Activated T-cell treated with anti-CD3 and anti-CD28 coated beads, Interleukin-2, amount 50 U/mL, for 4 hours (primary cell): Measurements from ENCODE around the gene SLFN11. TPM values are rescaled to one million over a fixed set of nuclear protein-coding genes. Genes with fewer than 3 reads are reported as not detected.

Experiments
- total RNA-seq, 3 donors: library from RNA; stranded (reverse); gene quantifications; one replicate each; pipeline ENCODE4 v1.2.1, GENCODE V29; 2021

The SLFN11 gene
- total RNA-seq, 3 donors from 2014 or later, result 13.4 to 17.0 (median 16.8) TPM

Other genes with a start within 250 kb of the SLFN11 start
- 10 to 100 TPM; 72.8 to 85.7 (median 85.3) TPM for gene NLE1, start 231.3 kb downstream of the SLFN11 start, total RNA-seq
- gene UNC45B, start 225.8 kb downstream of the SLFN11 start, total RNA-seq, result not detected
- gene SLC35G3, start 179.2 kb downstream of the SLFN11 start, total RNA-seq, result not detected
- gene SLFN5, start 130.5 kb downstream of the SLFN11 start, total RNA-seq, result 10 to 100 TPM in 1 of 3 donors, 1 to 10 TPM in 2; 5.2 to 16.2 (median 8.0) TPM
- 1 to 10 TPM in 2 of 3 donors, under 1 TPM in 1; 0.81 to 2.0 (median 1.1) TPM for gene SLFN12, start 58.9 kb upstream of the SLFN11 start, total RNA-seq
- 1 to 10 TPM; 4.3 to 8.1 (median 7.9) TPM for gene SLFN13, start 75.1 kb upstream of the SLFN11 start, total RNA-seq
- gene SLFN12L, start 164.1 kb upstream of the SLFN11 start, total RNA-seq, result 10 to 100 TPM in 1 of 3 donors, 1 to 10 TPM in 2; 9.0 to 15.1 (median 9.1) TPM
- gene SLFN14, start 187.2 kb upstream of the SLFN11 start, total RNA-seq, result not detected
- gene PEX12, start 204.9 kb upstream of the SLFN11 start, total RNA-seq, result 1 to 10 TPM; 6.6 to 9.6 (median 9.0) TPM
- 100 to 1,000 TPM; 119 to 129 (median 126) TPM for gene AP2B1, start 213.7 kb upstream of the SLFN11 start, total RNA-seq